Stimulated activated CD8-positive, alpha-beta memory T cell treated with anti-CD3 and anti-CD28 coated beads, Interleukin-12 subunit alpha, Interleukin-12 subunit beta, amount 100 ng/mL, for 1 hour (primary cell): ENCODE data around the gene SKOR2.
"Not testable (repeated sequence)": the region's sequence is repeated elsewhere in the genome, so short reads cannot be mapped to it uniquely, and the experiment has no call there.

ENCODE experiments used
- DNase-seq: peaks from one replicate; pipeline ENCODE4 v3.0.0-alpha.2; 2020; ENCODE audit warnings: low read depth

Gene SKOR2

DNA sequence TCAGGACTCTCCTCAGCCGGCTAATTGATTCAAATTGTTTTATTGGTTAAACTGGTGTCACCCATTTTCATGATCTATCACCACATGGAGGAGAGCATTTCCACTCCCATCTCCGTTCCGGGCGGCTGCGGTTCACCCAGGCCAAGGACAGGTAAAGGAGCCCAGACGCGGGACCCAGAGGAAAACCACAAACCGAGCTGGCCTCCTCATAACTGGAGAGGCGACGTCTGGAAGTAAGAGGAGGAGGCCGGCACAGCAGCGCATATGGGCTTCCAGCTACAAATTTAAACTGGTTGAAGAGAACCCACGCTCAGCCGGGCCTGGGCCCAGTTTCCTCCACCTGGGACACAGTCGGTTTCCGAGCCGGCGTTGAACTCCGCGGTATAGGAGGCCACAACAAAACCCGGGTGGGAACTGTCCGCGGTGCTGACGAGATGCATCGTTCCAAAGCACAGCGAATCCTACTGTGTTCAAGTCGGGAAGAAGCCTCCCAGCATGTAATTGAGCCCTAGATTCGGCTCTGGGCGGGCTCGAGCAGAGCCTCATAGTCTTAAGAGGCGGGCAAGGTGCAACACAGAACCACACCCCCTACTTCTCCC lies 3.0 kb upstream of the SKOR2 start:
- no peak for DNase-seq

DNA sequence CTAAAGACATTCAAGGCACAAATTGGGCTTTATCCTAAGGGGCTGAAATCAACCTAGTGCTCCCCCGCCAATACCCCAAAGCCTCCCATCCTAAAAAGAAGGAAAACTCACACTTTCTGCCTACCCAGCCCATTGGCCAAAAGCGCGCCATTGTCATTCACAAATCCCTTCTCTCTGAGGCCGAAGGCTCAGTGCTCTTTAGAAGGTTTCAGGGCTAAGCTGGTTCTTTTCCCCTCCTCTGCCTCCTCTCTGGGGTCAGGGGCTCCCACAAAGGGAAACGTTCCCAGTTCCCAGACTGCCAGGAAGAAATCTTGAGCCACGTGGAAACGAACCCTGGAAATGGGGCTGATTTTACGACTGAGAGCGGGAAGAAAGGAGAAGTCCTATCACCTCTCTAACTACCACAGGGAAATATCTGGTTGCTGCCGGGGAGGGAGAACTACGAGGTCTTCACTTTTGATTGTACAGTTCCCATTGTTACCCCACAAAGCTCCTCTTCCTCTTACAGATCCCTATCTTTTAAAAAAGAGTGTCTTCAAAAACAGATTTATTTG lies 1.7 kb upstream of the SKOR2 start:
- DNase-seq, result no peak

DNA sequence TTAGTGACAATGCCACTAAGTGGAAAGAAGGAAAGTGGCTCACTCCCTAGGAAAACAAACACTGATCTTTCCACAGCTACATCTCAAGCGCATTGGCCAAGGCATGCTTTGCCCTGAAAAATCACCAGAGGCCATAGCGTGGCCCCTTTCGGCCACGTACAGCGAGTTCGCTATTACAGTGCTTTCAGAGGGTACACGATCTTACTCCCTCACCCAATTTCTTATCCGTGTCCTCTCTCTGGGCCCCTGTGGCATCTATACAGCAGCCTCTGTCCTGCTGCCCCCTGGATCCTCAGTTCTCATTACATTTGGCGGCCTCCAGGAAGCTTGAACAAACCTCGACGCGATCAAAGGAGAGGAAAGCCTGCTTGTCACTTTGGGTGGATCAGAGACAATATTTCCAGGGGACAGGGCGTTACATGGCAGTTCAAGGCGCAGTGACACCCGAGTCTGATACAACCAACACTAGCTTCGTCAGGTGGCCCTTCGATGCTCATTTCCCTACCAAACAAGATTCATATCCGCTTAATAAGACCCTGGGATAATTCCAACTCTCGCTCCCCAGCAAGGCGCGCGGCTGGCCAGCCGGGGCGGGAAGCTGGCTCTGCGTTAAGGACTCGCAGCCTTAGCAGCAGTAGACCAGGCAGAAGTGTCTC lies 941 bp downstream of the SKOR2 start:
- no peak for DNase-seq

DNA sequence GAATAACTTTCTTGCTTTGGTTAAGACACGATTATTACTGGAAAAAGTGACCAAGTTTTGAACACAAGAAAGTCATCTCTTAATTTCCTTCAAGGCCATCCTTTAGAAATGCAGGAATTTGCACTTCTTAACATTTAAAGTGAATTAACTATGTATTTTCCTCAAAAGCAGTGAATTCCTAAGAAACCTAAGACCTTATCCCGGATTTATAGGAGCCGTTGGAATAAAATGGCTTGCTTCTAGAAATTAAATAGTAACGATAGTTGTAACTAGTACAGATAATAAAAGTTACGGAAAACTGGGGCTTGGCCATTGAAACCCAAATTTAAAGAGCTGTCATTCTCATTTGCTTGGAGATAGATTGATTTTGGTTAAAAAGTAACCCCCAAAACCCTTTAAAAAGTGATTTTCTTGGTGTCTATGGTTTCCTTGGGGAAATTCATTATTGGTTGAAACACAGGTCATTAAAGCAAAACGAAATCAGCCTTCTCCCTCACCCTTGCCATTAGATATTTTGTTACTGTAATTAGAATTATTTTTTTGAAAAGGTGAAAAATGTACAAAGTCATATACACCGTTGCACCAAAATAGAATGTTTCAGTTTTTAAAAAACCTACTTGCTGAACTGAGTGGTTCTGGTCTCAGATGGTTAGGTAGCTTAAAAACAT lies 2.0 kb downstream of the SKOR2 start:
- DNase-seq, result no peak

DNA sequence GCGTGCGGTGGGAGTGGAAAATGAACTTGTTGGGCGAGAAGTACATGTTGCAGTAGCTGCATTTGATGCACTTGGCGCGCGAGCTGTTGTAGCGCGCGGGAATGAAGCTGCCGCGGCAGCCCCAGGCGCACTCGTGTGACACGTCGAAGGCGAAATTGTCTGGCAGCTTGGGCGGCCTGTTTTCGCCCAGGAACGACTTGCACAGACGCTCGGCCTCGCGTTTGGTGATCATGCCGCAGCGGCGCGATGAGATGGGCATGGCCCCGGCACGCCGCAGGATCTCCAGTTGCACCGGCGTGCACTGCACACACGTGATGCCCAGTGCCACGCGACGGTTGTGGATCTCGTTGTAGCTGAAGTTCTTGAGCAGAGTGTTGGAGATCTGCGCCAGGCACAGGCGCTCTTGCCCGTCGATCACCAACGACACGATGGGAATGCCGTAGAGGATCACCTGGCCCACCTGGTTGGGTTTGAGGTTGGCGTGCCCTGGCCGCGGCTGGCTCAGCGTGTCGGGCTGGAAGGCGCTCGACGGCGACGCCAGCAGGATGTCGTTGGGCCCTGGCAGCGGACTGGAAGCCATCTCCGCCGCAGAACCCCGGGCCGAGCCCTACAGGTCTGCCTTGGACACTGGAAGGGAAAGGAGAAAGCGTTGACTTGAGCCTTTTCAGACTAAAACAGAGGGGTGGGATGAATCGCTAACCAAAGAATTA lies 2.7 kb downstream of the SKOR2 start:
- DNase-seq, result no peak

DNA sequence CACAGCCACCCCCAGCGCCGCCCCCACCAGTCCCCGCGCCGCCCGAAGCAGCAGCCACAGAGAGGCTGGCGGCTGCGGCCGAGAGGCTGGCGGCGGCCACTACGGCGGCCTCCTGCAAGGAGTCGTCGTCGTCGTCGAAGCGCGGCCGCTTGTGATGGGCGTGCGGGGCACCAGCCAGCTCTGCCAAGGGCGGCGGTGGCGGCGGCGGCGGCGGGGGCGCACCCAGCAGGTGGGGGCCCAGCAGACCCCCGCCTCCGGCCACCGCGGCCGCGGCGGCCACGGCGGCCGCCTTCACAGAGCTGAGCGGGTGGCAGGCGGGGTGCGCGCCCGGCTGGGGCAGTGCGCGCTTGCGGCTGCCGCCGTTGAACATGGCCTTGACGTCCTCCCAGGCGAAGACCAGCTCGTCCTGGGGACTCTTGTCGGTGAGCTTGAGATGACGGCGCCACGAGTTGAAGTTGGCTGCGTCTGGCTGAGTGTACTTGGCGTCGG lies 3.3 kb downstream of the SKOR2 start:
- no peak for DNase-seq

DNA sequence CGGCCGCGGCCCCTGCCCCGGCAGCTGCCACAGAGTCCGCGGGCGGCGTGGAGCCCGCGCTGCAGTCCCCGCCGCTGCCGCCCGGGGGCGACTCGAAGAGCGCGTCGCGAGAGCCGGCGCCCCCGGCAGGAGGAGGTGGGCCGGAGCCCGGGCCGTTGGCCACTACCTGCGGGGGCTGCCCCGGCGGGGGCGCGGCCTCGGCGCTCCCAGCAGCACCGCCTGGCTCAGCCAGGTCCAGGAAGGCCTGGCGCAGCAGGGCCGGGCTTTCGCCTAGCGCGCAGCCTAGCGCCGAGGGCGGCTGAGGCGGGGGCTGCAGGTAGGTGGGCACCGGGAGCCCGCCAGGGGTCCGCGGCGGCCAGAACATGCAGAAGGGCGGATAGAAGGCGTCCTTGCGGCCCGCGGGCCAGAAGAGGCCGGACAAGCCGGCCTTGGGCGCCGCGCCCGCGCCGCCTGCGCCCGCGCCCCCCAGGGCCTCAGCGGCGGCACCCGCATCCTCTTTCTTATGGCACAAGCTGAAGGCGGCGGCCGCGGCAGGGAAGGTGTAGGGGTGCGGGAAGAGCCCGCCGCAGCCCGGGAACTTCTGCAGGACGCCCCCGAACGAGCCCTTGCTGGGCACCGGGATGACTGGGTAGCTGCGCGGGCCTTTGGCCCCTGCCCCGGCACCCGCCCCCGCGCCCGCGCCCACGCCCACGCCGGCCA lies 3.9 kb downstream of the SKOR2 start:
- no peak for DNase-seq

DNA sequence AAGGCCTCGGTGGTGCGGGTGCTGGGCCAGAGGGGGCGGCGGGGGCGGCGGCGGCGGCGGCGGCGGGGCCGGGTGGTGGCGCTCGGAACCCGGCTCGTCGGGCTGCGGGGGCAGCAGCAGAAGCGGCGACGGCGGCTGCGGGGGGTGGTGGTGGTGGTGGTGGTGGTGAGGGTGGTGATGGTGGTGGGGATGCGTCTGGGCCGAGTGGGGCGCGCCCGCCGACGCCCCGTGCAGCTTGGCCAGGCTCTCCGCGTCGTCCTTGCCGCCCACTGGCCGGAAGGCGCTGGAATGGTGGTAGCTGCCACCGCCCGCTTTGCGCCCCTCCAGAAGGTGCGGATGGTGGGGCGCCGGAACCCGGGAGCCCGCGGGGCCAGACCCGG lies 4.4 kb downstream of the SKOR2 start:
- no peak for DNase-seq

DNA sequence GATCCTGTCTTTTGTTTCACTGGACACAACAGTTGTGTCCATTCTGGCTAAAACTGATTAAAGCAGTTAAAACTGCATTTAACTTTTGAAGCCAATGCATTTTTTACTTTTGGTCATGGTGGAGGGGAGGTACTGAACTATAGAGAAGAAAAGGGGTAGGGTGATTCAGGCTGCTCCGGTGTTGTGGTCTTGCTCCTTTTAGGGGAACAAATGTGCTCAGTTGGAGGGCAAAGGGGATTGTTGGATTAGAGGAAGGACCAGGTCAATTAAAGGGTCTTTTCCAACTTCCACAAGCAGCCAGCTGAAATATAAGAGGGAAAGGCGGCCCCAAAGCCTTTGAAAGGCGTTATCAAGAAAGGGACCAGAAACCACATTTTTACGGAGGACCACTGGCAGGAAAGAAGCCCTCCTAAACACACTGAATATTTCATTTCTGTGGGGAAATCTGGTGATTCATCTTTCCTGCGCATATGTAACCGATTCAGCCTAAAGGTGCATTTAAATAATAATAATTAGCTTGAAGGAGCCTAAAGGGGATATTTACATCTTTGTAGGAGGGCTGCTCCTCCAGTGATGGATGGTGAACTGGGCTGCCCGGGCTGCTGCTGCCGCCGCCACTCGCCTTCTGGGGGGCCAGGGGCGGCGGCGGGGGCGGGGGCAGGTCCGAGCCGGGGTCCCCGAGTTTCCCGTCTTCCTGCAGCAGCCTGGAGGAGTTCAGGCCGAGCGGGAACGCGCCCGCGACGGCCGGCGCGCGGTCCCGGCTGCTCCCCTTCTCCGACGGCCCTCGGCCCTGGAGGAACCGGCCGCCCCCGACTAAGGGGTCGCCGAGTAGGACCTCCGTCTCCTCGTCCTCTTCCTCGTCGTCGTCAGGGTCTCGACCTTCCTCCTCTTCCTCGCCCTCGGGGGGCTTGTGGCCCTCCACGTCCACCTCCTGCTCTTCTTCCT lies 5.2 kb downstream of the SKOR2 start:
- no peak for DNase-seq

DNA sequence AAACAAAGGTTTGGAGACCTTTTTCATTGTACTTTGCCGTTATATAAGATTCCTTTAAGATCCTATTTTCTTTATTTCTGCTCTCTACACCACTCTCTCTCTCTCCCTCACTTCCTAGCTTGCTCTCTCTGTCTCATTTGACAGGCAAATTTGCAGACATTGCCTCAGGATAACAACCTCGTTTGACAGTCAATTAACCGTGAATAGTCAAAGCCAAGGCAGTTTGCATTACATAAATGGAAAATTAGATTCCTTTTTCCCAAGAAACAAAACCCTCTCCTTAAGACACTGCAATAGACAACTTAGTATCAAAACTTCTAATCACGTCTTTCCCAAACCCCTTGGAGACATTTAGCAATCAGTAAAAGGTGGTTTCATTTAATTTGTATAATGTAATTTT lies 7.4 kb downstream of the SKOR2 start:
- no peak for DNase-seq

DNA sequence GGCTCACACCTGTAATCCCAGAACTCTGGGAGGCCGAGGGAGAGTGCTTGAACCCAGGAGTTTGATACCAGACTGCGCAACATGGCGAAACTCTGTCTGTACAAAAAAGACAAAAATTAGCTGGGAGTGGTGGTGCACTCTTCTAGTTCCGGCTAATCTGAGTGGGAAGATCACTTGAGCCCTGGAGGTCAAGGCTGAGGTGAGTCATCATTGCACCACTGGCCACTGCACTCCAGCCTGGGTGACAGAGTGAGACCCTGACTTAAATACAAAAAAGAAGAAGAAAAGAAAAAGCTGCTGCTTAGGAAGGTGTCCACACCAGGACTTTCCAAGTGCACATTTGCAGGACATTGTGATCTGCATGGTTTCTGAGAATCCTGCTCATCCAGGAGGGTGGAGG lies 16.4 kb downstream of the SKOR2 start:
- no peak for DNase-seq

DNA sequence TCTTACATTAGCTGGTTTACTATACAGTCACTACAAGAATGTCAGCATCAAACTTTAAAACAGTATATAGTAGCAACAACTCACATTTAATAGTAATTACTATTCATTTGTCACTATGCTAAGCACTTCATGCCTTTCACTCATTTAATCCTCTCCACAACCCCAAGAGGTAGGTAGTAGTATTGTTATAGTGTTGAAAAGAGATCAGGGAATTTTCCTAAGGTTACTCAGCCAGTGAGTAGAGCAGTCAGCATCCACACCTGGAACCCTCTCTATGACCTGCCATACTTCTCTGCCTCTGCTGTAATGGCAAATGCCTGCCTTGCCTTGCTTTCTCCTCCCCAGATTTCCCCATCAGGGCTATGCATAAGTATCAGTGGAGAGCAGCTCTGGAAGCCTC lies 24.8 kb downstream of the SKOR2 start:
- DNase-seq, result no peak

DNA sequence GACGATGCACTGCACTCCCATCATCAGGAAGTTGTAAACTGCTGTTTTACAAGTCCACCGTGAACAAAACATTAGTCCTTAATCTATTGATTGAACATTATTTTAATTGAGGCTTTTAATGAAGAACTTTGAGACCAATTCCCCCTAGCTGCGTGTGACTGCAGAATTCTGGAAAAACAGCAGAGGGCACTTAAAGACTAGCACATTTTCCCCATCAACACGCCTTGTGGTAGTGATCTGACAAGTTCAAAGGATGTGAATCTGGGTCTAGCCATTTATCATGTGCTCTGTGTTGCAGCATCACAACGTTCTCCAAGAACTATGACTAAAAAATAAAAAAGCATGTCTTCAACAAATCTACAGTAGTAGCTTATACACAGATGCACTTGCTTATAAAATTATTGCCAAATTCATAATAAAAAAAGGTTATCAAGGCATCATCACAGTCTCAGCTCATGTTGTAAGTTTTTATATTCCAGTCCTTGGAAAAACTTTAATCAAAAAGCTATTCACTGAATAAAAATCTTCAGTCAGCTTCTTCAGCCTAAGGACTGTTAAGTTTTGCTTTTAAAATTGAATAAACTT lies 35.8 kb downstream of the SKOR2 start:
- no peak for DNase-seq

DNA sequence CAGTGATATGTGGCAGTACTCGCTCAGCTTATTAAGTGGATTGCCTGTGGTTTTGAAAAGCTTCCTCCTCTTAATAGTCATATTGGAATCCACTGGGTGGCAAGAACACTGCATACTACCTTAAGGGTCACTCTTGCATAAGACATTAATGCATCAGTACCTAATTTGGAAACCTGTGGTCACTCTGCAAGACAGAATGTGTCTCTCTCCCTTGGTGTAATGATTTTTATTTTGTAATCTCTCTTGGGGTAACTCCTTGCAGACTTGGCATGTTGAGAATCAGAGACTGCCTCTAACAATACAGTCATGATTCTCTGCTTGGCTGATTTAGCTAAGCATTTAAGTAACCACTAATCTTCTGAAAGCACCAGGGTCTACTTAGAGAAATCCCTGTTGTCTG lies 42.3 kb downstream of the SKOR2 start:
- DNase-seq, result no peak

DNA sequence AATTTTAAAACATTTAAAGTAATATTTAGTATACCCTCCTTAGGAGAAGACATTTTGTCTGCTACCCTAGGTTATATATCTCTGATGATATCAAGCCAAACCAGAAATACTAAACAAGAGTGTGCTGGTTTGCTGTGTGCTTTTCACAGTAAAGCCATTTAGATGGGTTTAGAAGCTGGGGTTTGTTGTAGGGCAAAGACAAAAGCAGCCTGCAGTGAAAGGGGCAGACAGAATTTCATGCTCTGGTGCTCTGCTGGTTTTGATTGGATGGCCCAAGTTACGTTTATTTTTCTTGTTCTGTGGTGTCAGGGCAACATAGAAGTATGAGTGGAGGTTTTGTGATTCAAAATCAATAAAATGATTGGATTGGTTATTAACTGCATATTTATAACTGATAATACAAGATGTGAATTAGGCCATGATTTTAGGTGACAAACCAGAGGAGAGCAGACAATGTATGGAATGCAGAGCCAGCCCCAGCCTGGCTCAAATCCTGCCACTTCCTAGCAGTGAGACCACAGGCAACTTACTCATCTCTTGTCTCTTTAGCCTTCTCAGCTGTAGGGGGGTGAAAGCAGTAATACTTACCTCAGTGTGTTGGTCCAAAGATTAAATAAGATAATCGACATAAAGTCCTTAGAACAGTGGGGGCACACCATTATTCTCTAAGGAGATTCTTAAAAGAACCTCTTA lies 44.4 kb downstream of the SKOR2 start:
- no peak for DNase-seq

DNA sequence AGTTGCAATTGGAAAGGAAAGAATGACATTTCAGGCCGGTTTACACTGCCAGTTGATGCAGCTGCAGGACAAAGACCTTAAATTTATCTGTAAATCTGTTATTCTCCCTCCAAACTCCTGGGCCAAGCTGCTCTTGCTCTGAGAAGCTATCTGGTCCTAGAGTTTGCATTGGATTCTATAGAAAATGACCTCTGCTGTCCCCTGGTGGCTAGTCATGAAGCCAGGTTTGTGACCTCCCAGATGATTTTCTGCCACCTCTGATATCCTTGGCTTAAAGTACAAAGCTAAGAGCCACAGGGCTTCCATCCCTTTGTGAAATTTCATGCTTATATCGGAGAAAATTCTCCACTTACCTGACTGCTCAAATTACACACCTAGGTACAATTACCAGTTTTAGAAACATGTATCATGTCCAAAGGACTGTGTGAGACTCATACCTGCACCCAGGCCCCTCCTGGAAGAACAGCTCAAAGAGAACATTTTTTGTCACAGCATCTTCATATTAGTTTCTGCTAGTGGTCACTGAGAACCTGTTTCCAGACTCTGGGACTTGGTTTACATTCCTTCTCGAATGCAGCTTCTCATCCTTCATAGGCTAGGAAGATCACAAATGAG lies 46.4 kb downstream of the SKOR2 start:
- DNase-seq, result peak; percentile 10

DNA sequence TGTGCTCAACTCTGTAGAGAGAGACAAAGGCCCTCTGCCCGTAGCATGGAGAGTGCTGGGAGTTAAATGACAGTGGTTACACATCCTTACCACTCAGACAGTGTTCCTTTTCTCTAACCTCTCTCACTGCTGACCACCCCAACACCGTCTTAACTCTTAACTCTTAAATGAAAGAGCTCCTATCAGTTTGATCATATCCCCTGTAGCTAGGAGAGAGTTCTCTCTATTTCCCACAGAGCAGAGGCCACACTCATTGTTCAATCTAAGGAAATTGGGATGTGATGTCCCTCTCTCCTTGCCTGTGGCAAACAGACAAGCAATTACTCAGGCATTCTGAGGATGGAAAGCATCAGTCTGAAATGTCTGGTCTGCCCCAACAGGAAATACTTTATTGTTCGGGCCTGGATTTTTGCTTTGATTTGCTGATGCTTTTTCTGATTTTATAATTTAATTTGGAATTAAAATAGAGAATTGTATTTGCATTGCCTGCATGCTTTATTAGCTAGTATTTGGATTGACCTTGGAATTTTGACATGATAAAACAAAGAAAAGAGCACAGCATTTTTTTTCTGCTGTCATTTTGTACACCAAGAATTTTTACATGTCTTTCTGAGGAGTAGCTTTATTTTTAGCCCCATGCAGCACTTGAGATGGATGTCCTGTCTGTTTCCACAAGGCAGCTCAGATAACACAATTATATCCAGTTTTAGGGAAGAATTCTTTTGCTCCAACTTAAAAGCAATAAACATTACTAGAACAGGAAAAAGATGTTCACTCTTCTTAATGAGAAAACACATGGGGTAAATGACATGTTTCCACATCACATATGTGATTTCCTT lies 47.6 kb downstream of the SKOR2 start:
- no peak for DNase-seq

DNA sequence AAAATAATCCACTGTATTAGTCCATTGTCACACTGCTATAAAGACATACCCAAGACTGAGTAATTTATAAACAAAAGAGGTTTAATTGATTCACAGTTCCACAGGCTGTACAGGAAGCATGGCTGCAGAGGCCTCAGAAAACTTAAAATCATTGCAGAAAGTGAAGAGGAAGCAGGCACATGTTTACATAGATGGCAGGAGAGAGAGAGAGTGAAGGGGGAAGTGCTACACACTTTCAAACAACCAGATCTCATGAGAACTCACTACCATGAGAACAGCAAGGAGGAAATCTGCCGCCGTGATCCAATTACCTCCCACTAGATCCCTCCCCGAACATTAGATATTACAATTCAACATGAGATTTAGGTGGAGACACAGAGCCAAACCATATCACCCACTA lies 55.5 kb downstream of the SKOR2 start:
- DNase-seq, result not testable (repeated sequence)

DNA sequence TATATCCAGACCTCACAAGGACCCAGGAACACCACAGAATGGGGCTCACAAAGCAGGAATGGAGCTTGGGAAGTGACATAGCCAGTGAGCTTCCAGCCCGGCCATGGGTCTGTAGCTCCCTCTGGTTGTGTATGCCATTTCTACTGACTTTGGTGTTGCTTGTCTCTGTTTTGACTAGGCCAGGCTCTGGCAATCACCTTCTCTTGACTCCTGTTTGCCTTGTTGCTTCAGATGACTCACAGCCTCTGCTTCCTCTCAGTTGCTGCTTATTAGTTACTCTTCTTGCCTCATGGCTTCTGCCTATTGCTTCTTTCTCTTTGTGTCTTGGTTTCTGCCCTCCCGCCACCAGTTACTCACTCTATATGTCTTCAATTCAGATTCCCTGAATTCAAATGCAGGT lies 59.5 kb downstream of the SKOR2 start:
- DNase-seq, result no peak
